DOHH2 (cell line): ENCODE data around the gene MTF1.

Experiments used
- H3F3A ChIP-seq: fragments of 200-600 bp; sonication (generic), shearing (Covaris generic); 2 replicates; pipeline ENCODE4 v1.6.0; 2016; ENCODE audit warnings: antibody characterized with exemption, mild to moderate bottlenecking; ENCODE audit not compliant: control insufficient read depth, insufficient read depth
- H3K27ac ChIP-seq: fragments of 200-600 bp; sonication (generic); 2 replicates; pipeline ENCODE4 v1.5.1; 2014; ENCODE audit warnings: low read depth, mild to moderate bottlenecking, low read length, moderate library complexity
- H3K27me3 ChIP-seq: fragments of 200-600 bp; sonication (generic); 2 replicates; pipeline ENCODE4 v1.6.1; 2014; ENCODE audit warnings: mild to moderate bottlenecking, low read length, mixed read lengths; ENCODE audit not compliant: control insufficient read depth
- H3K36me3 ChIP-seq: fragments of 200-600 bp; sonication (generic); 2 replicates; pipeline ENCODE4 v1.6.1; 2014; ENCODE audit warnings: mild to moderate bottlenecking, low read length, moderate library complexity, mixed read lengths; ENCODE audit not compliant: control insufficient read depth
- H3K4me1 ChIP-seq: fragments of 200-600 bp; sonication (generic); 2 replicates; pipeline ENCODE4 v1.6.1; 2014; ENCODE audit warnings: mild to moderate bottlenecking, low read length, mixed read lengths; ENCODE audit not compliant: control insufficient read depth
- H3K4me2 ChIP-seq: fragments of 200-600 bp; sonication (generic); 2 replicates; pipeline ENCODE4 v1.6.0; 2014; ENCODE audit warnings: mild to moderate bottlenecking, low read length, moderate library complexity
- H3K4me3 ChIP-seq: fragments of 200-600 bp; sonication (generic); 2 replicates; pipeline ENCODE4 v1.5.1; 2014; ENCODE audit warnings: mild to moderate bottlenecking, low read length, mixed read lengths
- H3K79me2 ChIP-seq: fragments of 200-600 bp; sonication (generic); 2 replicates; pipeline ENCODE4 v1.6.1; 2014; ENCODE audit warnings: mild to moderate bottlenecking, low read length, mixed read lengths; ENCODE audit not compliant: control insufficient read depth
- H3K9me2 ChIP-seq: fragments of 200-600 bp; sonication (generic); replicated peaks from 2 replicates; pipeline ENCODE4 v1.6.1; 2014; ENCODE audit warnings: mild to moderate bottlenecking, low read length, mixed read lengths; ENCODE audit not compliant: control insufficient read depth
- H3K9me3 ChIP-seq: fragments of 200-600 bp; sonication (generic); 2 replicates; pipeline ENCODE4 v1.6.1; 2014; ENCODE audit warnings: antibody characterized with exemption, low read length, mixed read lengths; ENCODE audit not compliant: control insufficient read depth, insufficient read depth
- H4K20me1 ChIP-seq: fragments of 200-600 bp; sonication (generic); 2 replicates; pipeline ENCODE4 v1.6.0; 2014; ENCODE audit warnings: low read depth, mild to moderate bottlenecking, antibody characterized with exemption, low read length, moderate library complexity; ENCODE audit not compliant: control insufficient read depth, insufficient read depth
- CTCF ChIP-seq: fragments of 200-600 bp; sonication (generic); IDR thresholded peaks from one replicate; pipeline ENCODE4 v1.5.1; 2014; ENCODE audit warnings: antibody characterized with exemption, mild to moderate bottlenecking, low read depth, low read length; ENCODE audit not compliant: poor library complexity, severe bottlenecking
- EZH2phosphoT487 ChIP-seq: fragments of 200-600 bp; sonication (generic); IDR thresholded peaks from 2 replicates; pipeline ENCODE4 v1.6.1; 2017; ENCODE audit warnings: borderline replicate concordance, mild to moderate bottlenecking, antibody characterized with exemption, low read length, moderate library complexity, mixed read lengths

Gene MTF1

GRCh38 chr1:37850352-37850955, 8.9 kb downstream of the MTF1 start:
- H3F3A ChIP-seq = peaks cover 8% of the 10 kb centered on the region
- TF ChIP-seq EZH2phosphoT487 = no peak
- H3K4me1 ChIP-seq = peaks cover 25% of the 10 kb centered on the region
- no peaks in the 10 kb centered on the region for H4K20me1 ChIP-seq
- H3K4me2 ChIP-seq = no peak overlapping the region
- H3K27me3 ChIP-seq = no peaks in the 10 kb centered on the region
- peaks cover 97% of the 10 kb centered on the region for H3K79me2 ChIP-seq
- H3K9me2 ChIP-seq = no peaks in the 10 kb centered on the region
- no peak overlapping the region for H3K4me3 ChIP-seq
- no peaks in the 10 kb centered on the region for H3K9me3 ChIP-seq
- no peak overlapping the region for H3K27ac ChIP-seq
- peaks cover 60% of the 10 kb centered on the region for H3K36me3 ChIP-seq

- no peaks in the 10 kb centered on the region for H3K27me3 ChIP-seq
- no peaks in the 10 kb centered on the region; the same call in 1 of the 2 replicates for H4K20me1 ChIP-seq
- peaks cover 96% of the 10 kb centered on the region for H3K79me2 ChIP-seq
- H3K4me1 ChIP-seq = peaks cover 25% of the 10 kb centered on the region
- H3K9me2 ChIP-seq = no peaks in the 10 kb centered on the region
- peaks cover 56% of the 10 kb centered on the region for H3K36me3 ChIP-seq
- no peak overlapping the region for H3K27ac ChIP-seq
- no peak overlapping the region for H3K4me3 ChIP-seq
- H3K9me3 ChIP-seq = no peaks in the 10 kb centered on the region
- H3K4me2 ChIP-seq = no peak overlapping the region
- H3F3A ChIP-seq = peaks cover 8% of the 10 kb centered on the region
- no peak for TF ChIP-seq EZH2phosphoT487
- no peak for TF ChIP-seq CTCF
Observed at GRCh38 chr1:37849480-37849879, 9.9 kb downstream of the MTF1 start.

GRCh38 chr1:37846647-37847339, 12.6 kb downstream of the MTF1 start:
- TF ChIP-seq EZH2phosphoT487 (no peak), CTCF (no peak)
- Histone ChIP-seq H3F3A (0 out of 2 replicates have a peak, but pooled peaks cover 4% of the 10 kb centered on the region), H3K36me3 (peaks cover 48% of the 10 kb centered on the region), H3K4me3 (no peak overlapping the region), H3K79me2 (peaks cover 86% of the 10 kb centered on the region), H3K4me1 (peaks cover 13% of the 10 kb centered on the region), H4K20me1 (no peaks in the 10 kb centered on the region; the same call in 1 of the 2 replicates), H3K27ac (no peak overlapping the region), H3K9me2 (no peaks in the 10 kb centered on the region), H3K9me3 (no peaks in the 10 kb centered on the region), H3K27me3 (no peaks in the 10 kb centered on the region), H3K4me2 (no peak overlapping the region)

- H3K9me3 ChIP-seq = no peaks in the 10 kb centered on the region
- H3K4me1 ChIP-seq = peaks cover 6% of the 10 kb centered on the region
- H4K20me1 ChIP-seq = no peaks in the 10 kb centered on the region; the same call in 1 of the 2 replicates
- no peaks in the 10 kb centered on the region for H3K9me2 ChIP-seq
- H3K27ac ChIP-seq = no peak overlapping the region
- no peaks in the 10 kb centered on the region for H3F3A ChIP-seq
- H3K4me3 ChIP-seq = no peak overlapping the region
- peaks cover 46% of the 10 kb centered on the region for H3K36me3 ChIP-seq
- H3K4me2 ChIP-seq = no peak overlapping the region
- TF ChIP-seq CTCF = no peak
- TF ChIP-seq EZH2phosphoT487 = no peak
- H3K27me3 ChIP-seq = no peaks in the 10 kb centered on the region
- peaks cover 76% of the 10 kb centered on the region for H3K79me2 ChIP-seq
Observed at GRCh38 chr1:37845786-37846185, 13.6 kb downstream of the MTF1 start.
